Activated B cell treated with CpG ODN at 0.5 μM for 24 hours (primary cell): Measurements from ENCODE around the gene IL36G. TPM values are rescaled to one million over a fixed set of nuclear protein-coding genes. Genes with fewer than 3 reads are reported as not detected.

Experiments
- ATAC-seq: fragments of 200-7000 bp; cut with Tn5 transposase; one replicate; pipeline ENCODE4 v1.10.0; 2021; ENCODE audit warnings: low read depth, mild to moderate bottlenecking, moderate library complexity
- CTCF ChIA-PET: fragments of 350-600 bp; sonication (Branson Sonifier 250); formaldehyde crosslinking; loops from one replicate; lab custom pipeline; 2021; ENCODE audit warnings: antibody characterized with exemption; lab: Charles Lee
- POLR2A ChIA-PET: fragments of 350-600 bp; sonication (Branson Sonifier 250); formaldehyde crosslinking; loops from one replicate; lab custom pipeline; 2021; ENCODE audit warnings: antibody characterized with exemption; lab: Charles Lee
- DNase-seq: peaks from one replicate; pipeline ENCODE4 v3.0.0; 2022
- H3K27ac Mint-ChIP-seq: one replicate; pipeline ENCODE4 v1.8.0; 2020; ENCODE audit warnings: mixed read lengths
- H3K27me3 Mint-ChIP-seq: one replicate; pipeline ENCODE4 v1.8.0; 2021; ENCODE audit warnings: mixed read lengths
- H3K36me3 Mint-ChIP-seq: one replicate; pipeline ENCODE4 v1.8.0; 2021; ENCODE audit warnings: low read depth, mixed read lengths
- H3K4me1 Mint-ChIP-seq: one replicate; pipeline ENCODE4 v1.8.0; 2021; ENCODE audit warnings: mixed read lengths
- H3K4me3 Mint-ChIP-seq: one replicate; pipeline ENCODE4 v1.8.0; 2020; ENCODE audit warnings: mild to moderate bottlenecking, mixed read lengths
- H3K9me3 Mint-ChIP-seq: one replicate; pipeline ENCODE4 v1.8.0; 2020; ENCODE audit warnings: mixed read lengths
- CTCF ChIP-seq: fragments of 200-600 bp; IDR thresholded peaks from one replicate; pipeline ENCODE4 v1.8.0; 2022; ENCODE audit warnings: antibody characterized with exemption, mild to moderate bottlenecking
- intact Hi-C: fragments of 100-400 bp; cut with micrococcal nuclease; formaldehyde crosslinking; loops from one replicate; pipeline ENCODE4 v1.15.1; 2024
- total RNA-seq: library from RNA; stranded (reverse); gene quantifications from 2 replicates; pipeline ENCODE4 v1.2.3, GENCODE V29; 2022

Gene IL36G
- total RNA-seq, 1 donor from 2014 or later = not detected

- Mint-ChIP-seq H3K36me3 (no peaks in the 10 kb centered on the region), H3K9me3 (peaks cover 5% of the 10 kb centered on the region), H3K4me1 (peaks cover 3% of the 10 kb centered on the region), H3K4me3 (no peak overlapping the region), H3K27ac (no peak overlapping the region), H3K27me3 (peaks cover 4% of the 10 kb centered on the region)
- intact Hi-C loops = no loop called here
- CTCF ChIA-PET = no interaction called here
- POLR2A ChIA-PET = no interaction called here
- no peak for TF ChIP-seq CTCF
- ATAC-seq (no peak), DNase-seq (no peak)
Observed at GRCh38 chr2:112985090-112985489, 7.3 kb downstream of the IL36G start.

GRCh38 chr2:112989611-112990010, 11.8 kb downstream of the IL36G start:
- no peak overlapping the region for H3K4me3 Mint-ChIP-seq
- H3K9me3 Mint-ChIP-seq = peaks cover 20% of the 10 kb centered on the region
- DNase-seq = no peak
- intact Hi-C loops = no loop called here
- H3K36me3 Mint-ChIP-seq = no peaks in the 10 kb centered on the region
- no peak for ATAC-seq
- peaks cover 6% of the 10 kb centered on the region for H3K27me3 Mint-ChIP-seq
- no peak for TF ChIP-seq CTCF
- CTCF ChIA-PET = no interaction called here
- no peak overlapping the region for H3K27ac Mint-ChIP-seq
- no peaks in the 10 kb centered on the region for H3K4me1 Mint-ChIP-seq
- POLR2A ChIA-PET = no interaction called here

- Mint-ChIP-seq H3K4me1 (no peaks in the 10 kb centered on the region), H3K4me3 (no peak overlapping the region), H3K9me3 (peaks cover 19% of the 10 kb centered on the region), H3K36me3 (no peaks in the 10 kb centered on the region), H3K27ac (no peak overlapping the region), H3K27me3 (peaks cover 13% of the 10 kb centered on the region)
- intact Hi-C loops = no loop called here
- no peak for TF ChIP-seq CTCF
- DNase-seq = no peak
- no peak for ATAC-seq
- ChIA-PET CTCF (no interaction called here), POLR2A (no interaction called here)
Observed at GRCh38 chr2:112993831-112994230, 16.0 kb downstream of the IL36G start.

- no peak for DNase-seq
- CTCF ChIA-PET = no interaction called here
- Mint-ChIP-seq H3K4me1 (no peaks in the 10 kb centered on the region), H3K4me3 (no peak overlapping the region), H3K27ac (no peak overlapping the region), H3K36me3 (no peaks in the 10 kb centered on the region), H3K9me3 (peaks cover 22% of the 10 kb centered on the region), H3K27me3 (peaks cover 15% of the 10 kb centered on the region)
- intact Hi-C loops = no loop called here
- no peak for TF ChIP-seq CTCF
- ATAC-seq = no peak
- POLR2A ChIA-PET = no interaction called here
Observed at GRCh38 chr2:112994648-112995047, 16.8 kb downstream of the IL36G start.

GRCh38 chr2:112995346-112995920, 17.6 kb downstream of the IL36G start:
- DNase-seq (no peak), ATAC-seq (no peak)
- TF ChIP-seq CTCF = no peak
- H3K4me3 Mint-ChIP-seq = no peak overlapping the region
- no peaks in the 10 kb centered on the region for H3K4me1 Mint-ChIP-seq
- H3K27me3 Mint-ChIP-seq = peaks cover 14% of the 10 kb centered on the region
- CTCF ChIA-PET = no interaction called here
- H3K9me3 Mint-ChIP-seq = peaks cover 24% of the 10 kb centered on the region
- no peak overlapping the region for H3K27ac Mint-ChIP-seq
- POLR2A ChIA-PET = no interaction called here
- no peaks in the 10 kb centered on the region for H3K36me3 Mint-ChIP-seq
- intact Hi-C loops = no loop called here
